GM18873 (cell line): ENCODE results near the gene SYT8.

Experiments used
- ATAC-seq: cut with Tn5 transposase; IDR thresholded peaks from one replicate; pipeline ENCODE4 v1.9.1; 2021; ENCODE audit warnings: mild to moderate bottlenecking, moderate library complexity, moderate number of reproducible peaks; ENCODE audit not compliant: unreplicated experiment, low FRiP score

The SYT8 gene

GRCh38 chr11:1842149-1843097 is 7.6 kb downstream of the SYT8 start:
- no peak for ATAC-seq

GRCh38 chr11:1843098-1843473 is 8.3 kb downstream of the SYT8 start:
- ATAC-seq, result no peak

GRCh38 chr11:1843796-1844195 is 9.0 kb downstream of the SYT8 start:
- ATAC-seq, result no peak

GRCh38 chr11:1844221-1845094 is 9.7 kb downstream of the SYT8 start:
- no peak for ATAC-seq

- no peak for ATAC-seq
Measured at GRCh38 chr11:1845095-1845429, 10.3 kb downstream of the SYT8 start.

- ATAC-seq, result no peak
Measured at GRCh38 chr11:1845561-1846452, 11.0 kb downstream of the SYT8 start.

- no peak for ATAC-seq
Measured at GRCh38 chr11:1846453-1846932, 11.7 kb downstream of the SYT8 start.

- no peak for ATAC-seq
Measured at GRCh38 chr11:1847006-1847735, 12.4 kb downstream of the SYT8 start.

- ATAC-seq, result no peak
Measured at GRCh38 chr11:1847926-1848639, 13.3 kb downstream of the SYT8 start.

- ATAC-seq, result no peak
Measured at GRCh38 chr11:1848640-1849430, 14.0 kb downstream of the SYT8 start.

- ATAC-seq, result no peak
Measured at GRCh38 chr11:1851468-1852180, 16.8 kb downstream of the SYT8 start.

- peak; percentile 5 for ATAC-seq
Measured at GRCh38 chr11:1852271-1852876, 17.6 kb downstream of the SYT8 start.

GRCh38 chr11:1852877-1853276 is 18.1 kb downstream of the SYT8 start, which contains the start of gene LSP1:
Gene LSP1, plus strand, starts transcription at chr11:1853084. Its CDS starts 61 bp downstream, at chr11:1853145.
- peak; percentile 31 for ATAC-seq

GRCh38 chr11:1853376-1854131 is 18.8 kb downstream of the SYT8 start:
- ATAC-seq, result no peak

GRCh38 chr11:1854132-1854948 is 19.6 kb downstream of the SYT8 start:
- peak; percentile 17 for ATAC-seq
